Epithelial cell of umbilical artery (primary cell): ENCODE results near the gene COPS4. TPM values are rescaled to one million over a fixed set of nuclear protein-coding genes. Genes with fewer than 3 reads are reported as not detected.

Source experiments
- total RNA-seq: library from RNA; depleted of rRNA; stranded (reverse); fragments of >200 nt; gene quantifications from 2 replicates; pipeline ENCODE4 v1.2.3, GENCODE V29; 2014

Gene COPS4
- total RNA-seq: 97.7 and 106 TPM in 2 replicates

DNA sequence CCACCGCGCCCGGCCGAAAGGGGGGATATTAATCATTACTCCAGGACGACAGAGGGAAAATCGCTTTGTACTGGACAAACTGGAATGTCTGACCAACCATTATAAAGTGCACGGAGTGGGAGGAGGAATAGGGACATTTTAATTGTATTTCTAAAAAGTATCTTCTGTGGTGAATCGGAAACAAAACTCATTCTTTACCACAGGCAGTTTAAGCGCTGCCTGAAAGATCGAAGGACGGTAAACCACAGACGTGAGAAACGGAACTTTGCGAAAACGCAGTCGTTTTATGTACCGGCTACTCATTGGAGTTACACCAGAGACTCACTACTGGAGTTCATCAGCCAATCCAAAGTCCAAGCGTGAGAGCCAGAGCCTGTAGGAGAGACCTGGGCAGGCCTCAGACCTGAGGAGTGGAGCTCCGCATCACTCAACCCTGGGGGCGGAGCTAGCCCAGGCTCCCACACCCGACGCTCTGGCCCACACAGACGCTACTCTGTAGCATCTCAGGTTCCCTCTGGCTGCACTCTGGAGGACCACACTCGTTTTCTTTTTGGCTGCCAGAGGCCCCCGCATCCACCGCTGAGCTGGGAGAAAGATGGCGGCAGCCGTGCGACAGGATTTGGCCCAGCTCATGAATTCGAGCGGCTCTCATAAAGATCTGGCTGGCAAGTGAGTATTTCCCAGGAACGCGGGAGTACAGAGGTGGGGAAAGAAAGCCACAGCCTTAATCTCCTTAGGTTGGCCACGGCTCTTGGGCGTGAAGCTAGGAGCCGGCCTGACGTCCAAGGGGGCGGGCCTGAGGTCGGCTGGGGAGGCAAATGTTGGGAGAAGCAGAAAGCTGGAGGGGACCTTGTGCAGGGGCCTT is at the start of gene COPS4:
TSS of gene COPS4 (plus strand) at position 554 of the 865 bp plus-strand sequence. CDS start at position 596, 42 bp downstream.

GRCh38 chr4:83010522-83011318 is 24.3 kb upstream of the COPS4 start, which contains the start of gene LIN54:
Gene LIN54, minus strand, starts transcription at chr4:83010823. Its CDS starts 25,979 bp downstream, at chr4:82984844.

GRCh38 chr4:83114576-83114975 is 79.6 kb downstream of the COPS4 start, which contains the start of gene PLAC8:
Gene PLAC8, minus strand, starts transcription at chr4:83114729. Its CDS starts 6,808 bp downstream, at chr4:83107921.

Other genes with a start within 250 kb of the COPS4 start
- gene SCD5, start 236.4 kb upstream of the COPS4 start, total RNA-seq: 33.1 and 35.6 TPM in 2 replicates
- gene SEC31A, start 144.0 kb upstream of the COPS4 start, total RNA-seq: 224 and 243 TPM in 2 replicates
- 5.6 and 7.8 TPM in 2 replicates for gene THAP9, start 134.4 kb upstream of the COPS4 start, total RNA-seq
- 8.8 and 14.0 TPM in 2 replicates for gene LIN54, start 24.4 kb upstream of the COPS4 start, total RNA-seq
- under 0.01 TPM in 1 of 2 replicates, not detected in the other for gene PLAC8, start 79.5 kb downstream of the COPS4 start, total RNA-seq
- gene COQ2, start 249.6 kb downstream of the COPS4 start, total RNA-seq: 17.5 and 24.0 TPM in 2 replicates